HepG2 (cell line): ENCODE data around the gene IL13. TPM values are rescaled to one million over a fixed set of nuclear protein-coding genes. Genes with fewer than 3 reads are reported as not detected.

Experiments
- ATAC-seq: fragments of 200-7000 bp; cut with Tn5 transposase; 3 replicates; pipeline ENCODE4 v1.9.1; 2020; ENCODE audit warnings: mild to moderate bottlenecking, moderate library complexity
- BruUV-seq: library from RNA; stranded (reverse); fragments of 400-500 nt; replicated peaks from 2 replicates; lab custom pipeline; 2021; lab: Mats Ljungman, UMichigan
- CTCF ChIA-PET: fragments of 300-600 bp; formaldehyde crosslinking; extraction: SDS; loops from one replicate; lab custom pipeline; 2021; ENCODE audit warnings: low total read pairs, inconsistent platforms, low intra/inter-chr PET ratio; lab: Yijun Ruan, JAX
- POLR2A ChIA-PET: fragments of 350-600 bp; sonication (Branson Sonifier 250); formaldehyde crosslinking; loops from one replicate; lab custom pipeline; 2020; ENCODE audit warnings: antibody characterized with exemption, inconsistent platforms; lab: Yijun Ruan, JAX
- DNase-seq: peaks from one replicate; pipeline ENCODE4 v3.0.0-alpha.2; 2015; ENCODE audit warnings: low spot score
- FAIRE-seq: peaks from 3 replicates; lab custom pipeline; 2011; peaks lifted over from hg19 to GRCh38; lab: Jason Lieb, UNC
- H2AFZ ChIP-seq: one replicate; pipeline ENCODE4 v1.6.1; 2011; ENCODE audit warnings: low read length, inconsistent platforms
- H3K27ac ChIP-seq: fragments of 300-600 bp; 3 replicates; pipeline ENCODE4 v1.8.0; 2011; ENCODE audit warnings: mixed run types, mild to moderate bottlenecking, mixed read lengths, low read length, inconsistent platforms; ENCODE audit not compliant: insufficient read depth; ENCODE audit errors: extremely low read length
- H3K27me3 ChIP-seq, 2 experiments: fragments of 200-600 bp in 1 of 2; 2 replicates in 1 of 2; 3 replicates in 1 of 2; pipeline versions ENCODE4 v1.6.0 to v1.8.0; 2011; ENCODE audit warnings: low read length in 2 of 2, mild to moderate bottlenecking in 2 of 2, moderate library complexity in 2 of 2, inconsistent platforms in 1 of 2; ENCODE audit not compliant: insufficient read depth in 2 of 2, control insufficient read depth in 1 of 2
- H3K36me3 ChIP-seq, 2 experiments: fragments of 200-600 bp in 1 of 2; replicated peaks in 1 of 2; 2 replicates in 1 of 2; 3 replicates in 1 of 2; pipeline versions ENCODE4 v1.5.1 to v1.8.0; 2011; ENCODE audit warnings: low read length in 2 of 2, inconsistent platforms in 1 of 2; ENCODE audit not compliant: insufficient read depth in 2 of 2, control insufficient read depth in 1 of 2
- H3K4me1 ChIP-seq: 2 replicates; pipeline ENCODE4 v1.5.1; 2012; ENCODE audit warnings: low read length, inconsistent platforms; ENCODE audit not compliant: insufficient read depth
- H3K4me2 ChIP-seq: 2 replicates; pipeline ENCODE4 v1.6.0; 2011; ENCODE audit warnings: low read depth, low read length, inconsistent platforms
- H3K4me3 ChIP-seq, 3 experiments: fragments of 200-600 bp in 1 of 3; sonication (generic), shearing (Covaris generic) in 1 of 3; replicated peaks in 1 of 3; 2 replicates each; pipeline ENCODE4 v1.5.1; 2011 to 2016; ENCODE audit warnings: low read length in 3 of 3, inconsistent platforms in 2 of 3, low read depth in 2 of 3, mild to moderate bottlenecking in 2 of 3, control low read depth in 1 of 3, mixed read lengths in 1 of 3; ENCODE audit not compliant: insufficient read depth in 1 of 3
- H3K79me2 ChIP-seq: one replicate; pipeline ENCODE4 v1.6.1; 2011; ENCODE audit warnings: low read length, inconsistent platforms; ENCODE audit not compliant: insufficient read depth
- H3K9ac ChIP-seq: 2 replicates; pipeline ENCODE4 v1.6.0; 2011; ENCODE audit warnings: mild to moderate bottlenecking, low read depth, low read length, inconsistent platforms; ENCODE audit not compliant: insufficient read depth
- H3K9me3 ChIP-seq: 2 replicates; pipeline ENCODE4 v1.5.1; 2012; ENCODE audit warnings: mild to moderate bottlenecking, low read length
- H4K20me1 ChIP-seq: 2 replicates; pipeline ENCODE4 v1.6.0; 2011; ENCODE audit warnings: inconsistent platforms, mild to moderate bottlenecking, low read length, moderate library complexity; ENCODE audit not compliant: insufficient read depth
- E2F1 ChIP-seq: sonication (generic); formaldehyde crosslinking; IDR thresholded peaks from 2 replicates; pipeline ENCODE4 v1.5.0; 2020; ENCODE audit warnings: missing genetic modification reagents
- POLR2A ChIP-seq, 2 experiments: IDR thresholded peaks; 2 replicates each; pipeline ENCODE4 v1.6.1; 2011; ENCODE audit warnings: low read depth in 2 of 2, low read length in 2 of 2, mild to moderate bottlenecking in 1 of 2, moderate library complexity in 1 of 2; ENCODE audit not compliant: insufficient read depth in 1 of 2
- TBL1XR1 ChIP-seq: fragments of 150-350 bp; IDR thresholded peaks from 2 replicates; pipeline ENCODE4 v1.6.1; 2014; ENCODE audit warnings: borderline replicate concordance, low read length; ENCODE audit not compliant: partially characterized antibody
- ZNF432 ChIP-seq: sonication (generic); formaldehyde crosslinking; IDR thresholded peaks from 2 replicates; pipeline ENCODE4 v1.5.0; 2020; ENCODE audit warnings: missing genetic modification reagents, mild to moderate bottlenecking, borderline replicate concordance
- ZNF629 ChIP-seq: sonication (generic); formaldehyde crosslinking; conservative IDR thresholded peaks from 2 replicates; pipeline ENCODE4 v1.5.0; 2020; ENCODE audit warnings: missing genetic modification reagents
- ZNF652 ChIP-seq: IDR thresholded peaks from 2 replicates; pipeline ENCODE4 v1.6.1; 2016; ENCODE audit warnings: low read depth, borderline replicate concordance
- WGBS: methylation state at CpG from one replicate; pipeline ENCODE4 v1.1.6; 2017; ENCODE audit warnings: low lambda C conversion rate; 5-methylcytosine and 5-hydroxymethylcytosine counted together
- in situ Hi-C: cut with HindIII; loops from 2 replicates; pipeline ENCODE4 v1.10.0; 2017; ENCODE audit warnings: low pct_unique_long_range_greater_than_20kb; ENCODE audit not compliant: extremely low pct_ligation_motif_present
- intact Hi-C: fragments of 100-400 bp; cut with micrococcal nuclease; formaldehyde crosslinking; loops from one replicate; pipeline ENCODE4 v1.10.0; 2022; ENCODE audit not compliant: unreplicated experiment
- polyA plus RNA-seq, 8 experiments: library from polyadenylated mRNA; depleted of rRNA in 3 of 8; stranded (reverse) in 7 of 8; unstranded in 1 of 8; fragments of >200 nt; fragmentation: Illumina TruSeq in 4 of 8; extraction: Trizol in 4 of 8; gene quantifications; 2 replicates each; pipeline versions ENCODE4 v1.2.1 to v1.2.3, GENCODE V29; 2011 to 2016; ENCODE audit warnings: low read depth in 4 of 8, missing spikeins in 1 of 8, mixed read lengths in 1 of 8; ENCODE audit not compliant: insufficient read depth in 1 of 8
- total RNA-seq, 5 experiments: library from RNA; depleted of rRNA; stranded (reverse); fragments of >200 nt; fragmentation: Illumina TruSeq; extraction: Trizol; gene quantifications; 2 replicates each; pipeline ENCODE4 v1.2.3, GENCODE V29; 2016; ENCODE audit warnings: low read depth in 1 of 5
- TF ChIP-seq, protein P1 (sequence below): IDR thresholded peaks from 2 replicates; pipeline ENCODE4 v1.6.1; 2016; ENCODE audit warnings: mild to moderate bottlenecking
- TF ChIP-seq, protein P2 (sequence below): sonication (generic); formaldehyde crosslinking; conservative IDR thresholded peaks from 2 replicates; pipeline ENCODE4 v1.8.1; 2023; ENCODE audit warnings: missing genetic modification reagents

Gene IL13
- total and polyA plus RNA-seq, 2 of the 13 experiments (the other 11 are each of a cell fraction or from before 2014, with no cell fraction given) = 0.05 TPM; not detected in 1

DNA sequence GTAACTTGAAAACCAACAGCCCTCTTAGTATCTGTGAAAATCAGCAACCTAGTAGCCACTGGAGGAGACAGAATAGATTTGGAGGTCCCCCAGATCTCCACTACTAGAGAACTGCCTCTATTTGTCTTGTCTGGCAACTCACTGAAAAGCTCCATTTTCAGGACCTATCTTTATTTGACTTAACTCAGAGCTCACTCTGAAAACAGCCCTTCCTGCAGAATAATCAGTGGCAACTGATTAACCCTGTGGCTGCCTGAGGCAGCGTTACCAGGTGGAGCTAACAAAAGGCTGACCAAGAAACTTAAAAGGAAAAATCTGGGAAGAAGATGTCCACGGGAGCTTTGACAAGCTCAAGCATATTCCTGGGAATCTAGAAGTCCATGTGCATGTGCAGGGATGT lies 10.5 kb upstream of the IL13 start:
- in situ Hi-C loops = no loop called here
- Histone ChIP-seq H3K36me3 (peaks cover 3 to 7% of the 10 kb centered on the region in 2 experiments), H3K27me3 (no peaks in the 10 kb centered on the region), H3K9me3 (peaks cover 10% of the 10 kb centered on the region; the same call in 1 of the 2 replicates)
- DNase-seq = no peak
- TF ChIP-seq ZNF629 (peak; percentile 63), E2F1 (CRISPR knock-in tag) (no peak), TBL1XR1 (no peak), ZNF652 (CRISPR knock-in tag) (peak; percentile 94), POLR2A (IDR thresholded peaks at IDR 0.05; ENCODE audit: insufficient read depth in 1 of 2, low read depth in 2 of 2, low read length in 2 of 2) (no peak), ZNF432 (CRISPR knock-in tag) (peak; percentile 99)
- TF ChIP-seq, protein P1, sequence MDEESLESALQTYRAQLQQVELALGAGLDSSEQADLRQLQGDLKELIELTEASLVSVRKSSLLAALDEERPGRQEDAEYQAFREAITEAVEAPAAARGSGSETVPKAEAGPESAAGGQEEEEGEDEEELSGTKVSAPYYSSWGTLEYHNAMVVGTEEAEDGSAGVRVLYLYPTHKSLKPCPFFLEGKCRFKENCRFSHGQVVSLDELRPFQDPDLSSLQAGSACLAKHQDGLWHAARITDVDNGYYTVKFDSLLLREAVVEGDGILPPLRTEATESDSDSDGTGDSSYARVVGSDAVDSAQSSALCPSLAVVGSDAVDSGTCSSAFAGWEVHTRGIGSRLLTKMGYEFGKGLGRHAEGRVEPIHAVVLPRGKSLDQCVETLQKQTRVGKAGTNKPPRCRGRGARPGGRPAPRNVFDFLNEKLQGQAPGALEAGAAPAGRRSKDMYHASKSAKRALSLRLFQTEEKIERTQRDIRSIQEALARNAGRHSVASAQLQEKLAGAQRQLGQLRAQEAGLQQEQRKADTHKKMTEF (CRISPR knock-in tag) = no peak
- TF ChIP-seq, protein P2, sequence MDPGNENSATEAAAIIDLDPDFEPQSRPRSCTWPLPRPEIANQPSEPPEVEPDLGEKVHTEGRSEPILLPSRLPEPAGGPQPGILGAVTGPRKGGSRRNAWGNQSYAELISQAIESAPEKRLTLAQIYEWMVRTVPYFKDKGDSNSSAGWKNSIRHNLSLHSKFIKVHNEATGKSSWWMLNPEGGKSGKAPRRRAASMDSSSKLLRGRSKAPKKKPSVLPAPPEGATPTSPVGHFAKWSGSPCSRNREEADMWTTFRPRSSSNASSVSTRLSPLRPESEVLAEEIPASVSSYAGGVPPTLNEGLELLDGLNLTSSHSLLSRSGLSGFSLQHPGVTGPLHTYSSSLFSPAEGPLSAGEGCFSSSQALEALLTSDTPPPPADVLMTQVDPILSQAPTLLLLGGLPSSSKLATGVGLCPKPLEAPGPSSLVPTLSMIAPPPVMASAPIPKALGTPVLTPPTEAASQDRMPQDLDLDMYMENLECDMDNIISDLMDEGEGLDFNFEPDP = 0 out of 2 replicates have a peak, but pooled peaks have one; percentile 55
- TF ChIP-seq, all 625 proteins: peak for 4
- Histone ChIP-seq H3K4me1 (peaks cover 18% of the 10 kb centered on the region), H3K27ac (no peak overlapping the region), H3K4me2 (peak overlapping the region; percentile 4; the same call in 1 of the 2 replicates), H3K79me2 (no peaks in the 10 kb centered on the region), H4K20me1 (no peaks in the 10 kb centered on the region), H2AFZ (no peak overlapping the region), H3K4me3 (no peak overlapping the region; a peak in 1 of 6 replicates), H3K9ac (no peak overlapping the region)
- POLR2A ChIA-PET = no interaction called here
- CTCF ChIA-PET = no interaction called here
- no TSS peak for BruUV-seq
- intact Hi-C loops = no loop called here
- ATAC-seq (peak; percentile 68), FAIRE-seq (no peak)
- WGBS = 0% methylated on average over 2 of the region's 2 CpGs
